Measurements from ENCODE around the gene SLC11A1.

SLC11A1 gene

DNA sequence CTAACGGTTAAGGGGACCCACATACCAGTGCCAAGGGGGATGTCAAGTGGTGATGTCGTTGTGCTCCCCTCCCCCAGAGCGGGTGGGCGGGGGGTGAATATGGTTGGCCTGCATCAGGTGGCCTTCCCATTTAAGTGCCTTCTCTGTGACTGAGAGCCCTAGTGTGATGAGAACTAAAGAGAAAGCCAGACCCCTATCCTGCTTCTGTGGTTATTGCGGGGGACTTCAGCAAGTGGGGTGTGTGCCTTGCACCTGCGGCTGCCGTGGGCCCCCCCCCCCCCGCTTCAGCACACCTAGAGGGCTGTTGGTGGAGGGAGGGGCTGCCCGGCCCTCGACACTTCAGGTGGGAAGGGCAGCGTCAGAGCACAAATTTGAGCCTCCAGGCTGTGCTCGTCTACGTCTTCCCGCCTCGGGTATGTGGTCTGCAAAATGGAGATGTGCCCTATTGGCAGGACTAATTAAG is 23.7 kb downstream of the SLC11A1 start:
- peak in 3 of 4 experiments; percentile 17 to 30 (median 24) for DNase-seq

DNA sequence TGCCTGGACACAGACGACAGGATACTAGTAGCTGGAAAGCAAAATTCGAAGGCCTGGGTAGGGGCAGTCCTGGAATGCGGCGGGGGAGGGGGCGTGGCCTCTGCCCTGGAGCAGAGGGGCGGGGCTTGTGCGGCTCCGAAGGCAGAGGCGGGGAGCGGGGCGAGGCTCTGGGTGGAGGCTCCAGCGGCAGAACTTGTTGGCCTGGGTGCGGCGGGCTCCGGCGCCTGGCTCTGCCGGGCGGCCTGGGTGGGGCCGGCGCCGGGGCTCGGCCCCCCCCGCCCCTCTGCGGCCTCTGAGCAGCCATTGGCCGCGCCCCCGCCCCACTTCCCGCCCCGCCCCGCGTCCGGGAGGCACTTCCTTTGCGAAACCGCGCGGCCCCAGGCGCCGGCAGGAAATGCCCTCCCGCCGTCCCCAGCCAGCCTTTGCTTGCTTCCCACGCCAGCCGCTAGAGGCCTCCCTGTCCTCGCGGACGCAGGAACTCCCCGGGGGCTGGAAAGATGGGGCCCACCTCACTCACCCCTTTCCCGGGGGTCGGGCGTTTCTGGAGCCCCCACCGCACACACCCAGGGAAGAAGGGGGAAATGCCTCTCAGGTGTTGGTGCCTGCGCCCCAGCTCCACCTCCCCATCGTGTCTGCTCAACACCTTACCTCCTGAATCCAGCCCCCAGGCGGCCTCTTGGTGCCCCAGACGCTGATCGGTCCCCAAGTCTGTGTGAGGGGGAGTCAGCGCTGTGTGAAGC is 24.3 kb downstream of the SLC11A1 start:
- peak; percentile 97 to 99 (median 98) for DNase-seq

DNA sequence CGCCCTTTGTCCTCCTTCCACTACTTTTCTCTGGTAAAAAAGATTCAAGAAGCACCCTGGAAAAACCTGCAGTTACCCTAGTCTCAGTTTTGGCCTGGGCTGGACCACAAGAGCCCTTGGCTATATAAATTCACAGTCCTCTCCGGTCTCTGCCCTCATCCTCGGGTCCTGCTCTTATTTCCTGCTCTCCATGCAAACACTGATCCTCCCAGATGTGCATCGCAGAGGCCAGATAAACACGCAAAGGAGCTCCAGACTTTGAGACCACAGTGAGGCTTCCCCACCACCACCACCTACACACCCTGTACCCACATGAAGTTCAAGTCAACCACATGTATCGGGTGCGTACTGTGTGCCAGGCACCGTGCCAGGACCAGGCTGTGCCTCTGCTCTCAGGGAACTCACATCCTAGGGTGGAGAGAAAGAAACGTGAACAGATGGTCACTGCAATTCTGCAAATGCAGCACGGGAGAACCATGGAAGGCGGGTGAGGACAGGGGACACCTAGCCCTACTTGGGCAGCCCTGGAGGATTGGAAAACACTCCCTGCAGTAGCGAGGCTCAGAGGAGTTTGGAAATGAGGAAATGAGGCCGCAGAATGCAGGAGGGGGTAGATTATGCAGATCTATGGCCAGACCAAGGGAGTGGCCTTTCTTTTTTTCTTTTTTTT is 25.0 kb downstream of the SLC11A1 start:
- DNase-seq = peak; percentile 60 to 72 (median 68)

DNA sequence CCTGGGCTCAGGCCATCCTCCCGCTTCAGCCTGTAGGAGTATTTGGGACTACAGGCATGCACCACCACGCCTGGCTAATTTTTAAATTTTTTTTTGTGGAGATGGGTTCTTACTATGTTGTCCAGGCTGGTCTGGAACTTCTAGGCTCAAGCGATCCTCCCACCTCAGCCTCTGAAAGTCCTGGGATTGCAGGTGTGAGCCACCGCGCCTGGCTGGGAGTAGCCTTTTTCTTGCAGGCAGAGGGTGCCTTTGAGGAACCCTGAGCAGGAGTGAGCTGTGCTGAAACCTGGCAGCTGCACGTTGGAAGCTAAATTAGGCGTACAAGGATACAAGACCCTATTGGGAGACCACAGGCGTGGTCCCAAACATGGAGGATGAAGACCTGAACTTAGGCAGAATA is 25.6 kb downstream of the SLC11A1 start:
- no peak for DNase-seq

DNA sequence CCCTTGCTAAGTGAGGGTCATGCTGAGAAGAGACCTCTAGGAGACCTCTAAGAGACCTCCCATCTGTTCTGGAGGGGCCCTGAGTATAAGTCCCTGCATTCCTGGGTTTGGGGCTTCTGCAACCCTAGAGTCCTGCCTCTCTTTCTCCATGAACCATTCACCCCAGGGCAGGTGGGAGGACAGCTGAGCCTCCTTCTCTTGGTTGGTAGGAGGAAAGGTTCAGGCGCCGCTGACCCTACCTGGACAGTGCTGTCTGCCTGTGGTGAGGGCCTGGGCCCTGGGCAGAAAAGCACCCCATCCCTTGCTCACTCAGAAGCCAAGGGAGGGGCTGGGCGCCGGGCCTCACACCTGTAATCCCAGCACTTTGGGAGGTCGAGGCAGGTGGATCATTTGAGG is 36.2 kb downstream of the SLC11A1 start:
- no peak for DNase-seq

GRCh38 chr2:218418717-218419458 is 36.8 kb downstream of the SLC11A1 start, which contains the start of gene VIL1:
Gene VIL1 (plus strand): TSS chr2:218419123. CDS start chr2:218423779, 4,656 bp downstream.
- no peak for DNase-seq

DNA sequence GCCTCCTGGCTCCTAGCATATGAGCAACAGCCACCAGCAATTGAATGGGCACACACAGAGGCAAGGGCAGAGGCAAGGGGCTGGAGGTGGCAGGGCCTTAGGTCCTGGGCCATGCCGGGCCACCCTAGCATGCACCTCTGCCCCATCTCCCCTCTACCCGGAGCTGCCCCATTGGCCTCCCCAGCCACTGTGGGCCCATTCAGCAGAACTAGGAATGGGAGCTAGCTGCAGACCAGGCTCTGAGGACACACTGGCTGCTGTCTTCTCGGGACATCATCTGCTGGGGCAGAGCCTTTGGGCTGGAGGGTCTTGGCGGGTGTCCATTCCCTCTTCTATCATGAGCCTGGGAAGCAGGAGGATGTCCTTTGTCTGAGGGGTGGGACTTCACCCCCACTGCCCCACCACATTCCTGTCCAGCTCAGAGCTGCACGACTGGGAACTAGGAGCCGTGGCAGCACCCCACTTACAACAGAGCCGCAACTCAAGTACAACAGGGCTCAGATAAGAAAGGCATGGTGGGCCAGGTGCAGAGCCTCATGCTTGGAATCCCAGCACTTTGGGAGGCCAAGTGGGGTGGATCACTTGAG is 37.6 kb downstream of the SLC11A1 start:
- no peak for DNase-seq

DNA sequence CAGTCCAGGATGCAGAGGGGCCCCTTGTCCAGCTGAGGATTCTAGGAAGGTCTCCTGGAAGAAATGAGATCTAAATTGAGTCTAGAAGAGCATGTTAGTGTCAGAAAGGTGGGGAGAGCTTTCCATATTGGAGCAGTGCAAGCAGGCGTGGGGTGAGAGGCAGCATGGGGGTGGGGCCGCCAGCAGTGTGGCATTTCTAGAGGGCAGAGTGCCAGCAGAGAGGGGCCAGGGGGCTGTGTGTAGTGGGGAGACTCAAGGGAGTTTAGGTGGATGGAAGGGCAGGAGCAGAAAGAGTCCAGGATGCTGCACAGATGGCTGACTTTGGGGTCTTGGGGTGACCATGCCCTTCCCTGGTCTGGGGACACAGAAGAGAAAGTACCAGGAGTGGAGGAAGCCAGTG is 39.0 kb downstream of the SLC11A1 start:
- DNase-seq = no peak

GRCh38 chr2:218422403-218423086 is 40.5 kb downstream of the SLC11A1 start:
- no peak for DNase-seq

DNA sequence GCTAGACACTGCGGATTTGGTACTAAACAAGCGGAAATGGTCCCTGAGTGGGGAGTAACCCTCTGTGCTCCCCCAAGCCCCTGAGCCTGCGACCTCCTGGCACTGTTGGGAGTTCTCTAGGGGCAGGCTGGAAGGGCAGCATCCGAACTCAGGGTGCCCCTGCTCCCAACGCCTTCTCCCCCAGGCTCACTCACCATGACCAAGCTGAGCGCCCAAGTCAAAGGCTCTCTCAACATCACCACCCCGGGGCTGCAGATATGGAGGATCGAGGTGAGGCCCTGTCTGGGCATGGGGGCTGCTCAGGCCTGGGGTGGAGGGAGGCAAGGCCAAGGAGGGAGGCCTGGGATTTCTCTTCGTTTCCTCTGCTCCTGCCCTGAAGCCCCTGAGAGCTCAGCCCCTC is 41.5 kb downstream of the SLC11A1 start:
- DNase-seq = no peak

- no peak for DNase-seq
Observed at GRCh38 chr2:218425531-218425930, 43.5 kb downstream of the SLC11A1 start.

GRCh38 chr2:218427741-218428140 is 45.7 kb downstream of the SLC11A1 start:
- DNase-seq = no peak

- DNase-seq = no peak
Observed at GRCh38 chr2:218428846-218429558, 46.9 kb downstream of the SLC11A1 start.

GRCh38 chr2:218429911-218430692 is 48.0 kb downstream of the SLC11A1 start:
- DNase-seq = no peak

DNA sequence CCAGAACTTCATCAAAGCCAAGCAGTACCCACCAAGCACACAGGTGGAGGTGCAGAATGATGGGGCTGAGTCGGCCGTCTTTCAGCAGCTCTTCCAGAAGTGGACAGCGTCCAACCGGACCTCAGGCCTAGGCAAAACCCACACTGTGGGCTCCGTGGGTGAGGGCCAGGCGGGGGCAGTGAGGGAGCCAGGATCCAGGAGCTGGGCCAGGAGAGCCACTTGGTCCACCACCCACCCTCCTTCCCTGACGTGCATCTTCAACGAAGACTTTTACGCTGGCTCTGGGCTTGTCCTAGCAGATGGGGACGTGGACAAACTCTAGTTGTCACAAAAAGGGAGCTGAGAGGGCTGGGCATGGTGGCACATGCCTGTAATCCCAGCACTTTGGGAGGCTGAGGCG is 48.6 kb downstream of the SLC11A1 start:
- no peak for DNase-seq

DNA sequence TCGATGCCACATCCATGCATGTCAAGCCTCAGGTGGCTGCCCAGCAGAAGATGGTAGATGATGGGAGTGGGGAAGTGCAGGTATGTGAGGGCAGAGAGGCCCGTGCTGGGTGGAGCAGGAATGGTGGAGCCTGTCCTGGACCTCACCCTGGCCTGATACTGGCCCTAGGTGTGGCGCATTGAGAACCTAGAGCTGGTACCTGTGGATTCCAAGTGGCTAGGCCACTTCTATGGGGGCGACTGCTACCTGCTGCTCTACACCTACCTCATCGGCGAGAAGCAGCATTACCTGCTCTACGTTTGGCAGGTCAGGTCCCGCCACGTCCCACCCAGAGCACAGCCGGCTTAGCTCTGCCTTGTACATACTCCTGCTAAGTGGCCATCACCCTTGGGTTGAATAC is 49.8 kb downstream of the SLC11A1 start:
- DNase-seq = no peak

DNA sequence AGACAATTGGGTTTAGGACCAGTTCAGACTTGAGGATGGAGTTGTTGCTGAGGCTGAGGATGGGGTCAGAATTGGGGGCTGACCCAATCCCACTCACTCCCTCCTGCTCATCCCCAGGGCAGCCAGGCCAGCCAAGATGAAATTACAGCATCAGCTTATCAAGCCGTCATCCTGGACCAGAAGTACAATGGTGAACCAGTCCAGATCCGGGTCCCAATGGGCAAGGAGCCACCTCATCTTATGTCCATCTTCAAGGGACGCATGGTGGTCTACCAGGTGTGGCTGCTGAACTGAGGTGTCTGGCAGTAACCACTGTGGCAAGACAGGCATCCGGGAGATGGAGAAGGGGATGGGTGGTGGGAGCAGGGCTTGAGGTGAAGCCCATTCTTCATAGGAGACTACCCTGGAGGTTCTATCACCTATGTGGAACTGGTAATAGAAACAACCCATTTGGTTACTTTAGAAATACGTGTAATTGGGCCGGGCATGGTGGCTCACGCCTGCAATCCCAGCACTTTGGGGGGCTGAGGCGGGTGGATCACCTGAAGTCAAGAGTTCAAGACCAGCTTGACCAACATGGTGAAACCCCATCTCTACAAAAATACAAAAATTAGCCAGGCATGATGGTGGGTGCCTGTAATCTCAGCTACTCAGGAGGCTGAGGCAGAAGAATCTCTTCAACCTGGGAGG is 50.7 kb downstream of the SLC11A1 start:
- DNase-seq = no peak

DNA sequence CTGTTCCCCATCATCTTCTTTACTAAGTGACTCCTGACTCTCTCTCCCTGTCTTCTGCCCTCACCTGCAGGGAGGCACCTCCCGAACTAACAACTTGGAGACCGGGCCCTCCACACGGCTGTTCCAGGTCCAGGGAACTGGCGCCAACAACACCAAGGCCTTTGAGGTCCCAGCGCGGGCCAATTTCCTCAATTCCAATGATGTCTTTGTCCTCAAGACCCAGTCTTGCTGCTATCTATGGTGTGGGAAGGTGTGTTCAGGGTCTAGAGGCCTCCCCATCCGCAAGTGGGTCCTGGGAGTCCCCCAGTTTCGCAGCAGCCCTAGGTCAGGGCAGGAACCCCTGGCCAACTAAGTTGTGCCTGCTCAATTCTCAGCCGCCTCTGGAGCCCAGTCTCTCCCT is 52.4 kb downstream of the SLC11A1 start:
- no peak for DNase-seq

- no peak for DNase-seq
Observed at GRCh38 chr2:218435003-218435982, 53.2 kb downstream of the SLC11A1 start.
